ENCODE data around the gene TAOK1. TPM values are rescaled to one million over a fixed set of nuclear protein-coding genes. Genes with fewer than 3 reads are reported as not detected.

Gene TAOK1
- total RNA-seq, 4 donors from 2014 or later, result 57.9 to 72.2 (median 65.1) TPM

GRCh38 chr17:29364691-29365090 is 25.5 kb upstream of the TAOK1 start:
- Histone ChIP-seq H3K27ac (no peak overlapping the region), H3K36me3 (no peaks in the 10 kb centered on the region), H3K4me3 (no peak overlapping the region), H3K27me3 (no peaks in the 10 kb centered on the region), H3K4me1 (peaks cover 0 to 15% (median 0%) of the 10 kb centered on the region in 3 donors), H3K9me3 (no peaks in the 10 kb centered on the region)
- WGBS, 2 donors (ENCODE audit: low coverage in 1 of 2), result 93 to 100% methylated on average over 1 to 4 of the region's 4 CpGs
- no peak for ATAC-seq
- TF ChIP-seq POLR2AphosphoS5 (IDR thresholded peaks at IDR 0.05) (no peak), EP300 (IDR thresholded peaks at IDR 0.05) (no peak), POLR2A (IDR thresholded peaks at IDR 0.05) (no peak), CTCF (IDR thresholded peaks at IDR 0.05) (no peak)

GRCh38 chr17:29368161-29368560 is 22.0 kb upstream of the TAOK1 start:
- no peak for ATAC-seq
- TF ChIP-seq EP300 (IDR thresholded peaks at IDR 0.05) (no peak), POLR2A (IDR thresholded peaks at IDR 0.05) (no peak), POLR2AphosphoS5 (IDR thresholded peaks at IDR 0.05) (no peak), CTCF (IDR thresholded peaks at IDR 0.05) (no peak)
- H3K4me1 ChIP-seq, result peaks cover 0 to 23% (median 0%) of the 10 kb centered on the region in 3 donors
- no peak overlapping the region for H3K4me3 ChIP-seq
- H3K9me3 ChIP-seq, result no peaks in the 10 kb centered on the region
- H3K27me3 ChIP-seq, result no peaks in the 10 kb centered on the region
- H3K36me3 ChIP-seq, result no peaks in the 10 kb centered on the region
- H3K27ac ChIP-seq, result no peak overlapping the region

- Histone ChIP-seq H3K9me3 (no peaks in the 10 kb centered on the region), H3K4me3 (no peak overlapping the region), H3K4me1 (peaks cover 0 to 23% (median 0%) of the 10 kb centered on the region in 3 donors), H3K36me3 (no peaks in the 10 kb centered on the region), H3K27me3 (no peaks in the 10 kb centered on the region), H3K27ac (peak overlapping the region in 1 of 4 donors; percentile 69)
- TF ChIP-seq POLR2A (IDR thresholded peaks at IDR 0.05) (no peak), POLR2AphosphoS5 (IDR thresholded peaks at IDR 0.05) (no peak), EP300 (IDR thresholded peaks at IDR 0.05) (no peak), CTCF (IDR thresholded peaks at IDR 0.05) (no peak)
- no peak for ATAC-seq
- WGBS, 2 donors (ENCODE audit: low coverage in 1 of 2), result 21 to 25% methylated on average over 3 to 4 of the region's 4 CpGs
Measured at GRCh38 chr17:29368926-29369325, 21.2 kb upstream of the TAOK1 start.

- peak; percentile 94 for ATAC-seq
- Histone ChIP-seq H3K36me3 (no peaks in the 10 kb centered on the region), H3K27ac (peak overlapping the region in 3 of 4 donors; percentile 61 to 71 (median 69)), H3K9me3 (no peaks in the 10 kb centered on the region), H3K27me3 (no peaks in the 10 kb centered on the region), H3K4me3 (peak overlapping the region in 1 of 2 donors; percentile 15), H3K4me1 (peaks cover 0 to 23% (median 0%) of the 10 kb centered on the region in 3 donors)
- TF ChIP-seq POLR2A (IDR thresholded peaks at IDR 0.05) (no peak), POLR2AphosphoS5 (IDR thresholded peaks at IDR 0.05) (no peak), EP300 (IDR thresholded peaks at IDR 0.05) (no peak), CTCF (IDR thresholded peaks at IDR 0.05) (peak; percentile 54 to 88 (median 84))
- 0 to 15% methylated on average over 5 to 7 of the region's 7 CpGs for WGBS, 2 donors (ENCODE audit: low coverage in 1 of 2)
Measured at GRCh38 chr17:29369831-29370735, 20.1 kb upstream of the TAOK1 start.
